Kidney epithelial cell (primary cell): ENCODE measurements around the gene SNTG2. TPM values are rescaled to one million over a fixed set of nuclear protein-coding genes. Genes with fewer than 3 reads are reported as not detected.

Experiments
- DNase-seq: peaks from one replicate; pipeline ENCODE4 v3.0.0-alpha.2; 2010; ENCODE audit warnings: low read depth
- H3K27me3 ChIP-seq: 2 replicates; pipeline ENCODE4 v1.6.0; 2011; ENCODE audit warnings: low read length; ENCODE audit not compliant: control insufficient read depth, insufficient read depth
- H3K36me3 ChIP-seq: 2 replicates; pipeline ENCODE4 v1.5.1; 2011; ENCODE audit warnings: low read length; ENCODE audit not compliant: control insufficient read depth, insufficient read depth
- H3K4me3 ChIP-seq: 2 replicates; pipeline ENCODE4 v1.5.1; 2011; ENCODE audit warnings: low read depth, mild to moderate bottlenecking, control low read depth, low read length
- CTCF ChIP-seq: IDR thresholded peaks from 2 replicates; pipeline ENCODE4 v1.5.1; 2011; ENCODE audit warnings: mild to moderate bottlenecking, moderate library complexity, low read length, control low read depth, inconsistent platforms; ENCODE audit not compliant: insufficient read depth, poor library complexity, severe bottlenecking
- total RNA-seq: library from RNA; depleted of rRNA; stranded (reverse); fragments of >200 nt; gene quantifications from 2 replicates; pipeline ENCODE4 v1.2.3, GENCODE V29; 2015

The SNTG2 gene
- total RNA-seq, 1 donor from 2014 or later, result 0.38 TPM

DNA sequence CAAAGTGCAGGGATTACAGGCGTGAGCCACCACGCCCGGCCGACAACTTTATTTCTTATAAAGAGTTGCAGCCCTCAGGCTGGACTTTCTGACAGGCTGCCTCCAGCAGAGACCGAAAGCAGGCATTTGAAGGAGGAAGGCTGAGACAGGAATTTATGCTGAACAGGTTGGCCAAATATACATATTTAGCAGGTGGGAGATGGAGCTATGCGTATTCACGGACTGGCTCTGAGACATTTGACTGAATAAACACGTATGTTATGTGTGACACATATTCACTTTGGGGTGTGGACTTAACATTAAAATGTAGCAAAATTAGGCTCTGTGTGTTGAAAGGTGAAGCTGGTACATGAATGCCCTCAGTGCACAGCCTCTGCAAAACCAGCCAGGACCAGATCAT is 65.9 kb downstream of the SNTG2 start:
- H3K4me3 ChIP-seq, result no peak overlapping the region
- no peaks in the 10 kb centered on the region for H3K36me3 ChIP-seq
- TF ChIP-seq CTCF, result no peak
- no peaks in the 10 kb centered on the region for H3K27me3 ChIP-seq
- DNase-seq, result no peak

DNA sequence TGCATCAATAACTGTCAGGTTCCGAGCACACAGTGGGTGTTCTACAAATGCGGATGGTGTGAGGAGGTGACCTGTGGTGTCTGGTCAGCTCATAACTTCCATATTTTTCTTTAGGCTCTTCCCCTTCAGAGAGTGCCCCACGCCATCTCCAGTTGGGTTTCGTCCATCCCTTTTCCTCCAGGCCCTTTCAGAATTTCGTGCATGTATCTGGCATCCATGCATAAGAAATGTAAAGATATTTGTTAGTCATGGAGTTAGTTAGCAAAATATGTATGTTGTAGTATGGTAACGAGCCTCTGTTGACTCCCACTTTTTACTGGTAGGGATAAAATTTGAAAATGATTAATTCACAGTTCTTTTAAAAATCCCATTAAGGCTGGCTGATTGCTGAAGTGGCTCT is 67.2 kb downstream of the SNTG2 start:
- DNase-seq, result no peak
- H3K36me3 ChIP-seq, result no peaks in the 10 kb centered on the region
- no peak for TF ChIP-seq CTCF

DNA sequence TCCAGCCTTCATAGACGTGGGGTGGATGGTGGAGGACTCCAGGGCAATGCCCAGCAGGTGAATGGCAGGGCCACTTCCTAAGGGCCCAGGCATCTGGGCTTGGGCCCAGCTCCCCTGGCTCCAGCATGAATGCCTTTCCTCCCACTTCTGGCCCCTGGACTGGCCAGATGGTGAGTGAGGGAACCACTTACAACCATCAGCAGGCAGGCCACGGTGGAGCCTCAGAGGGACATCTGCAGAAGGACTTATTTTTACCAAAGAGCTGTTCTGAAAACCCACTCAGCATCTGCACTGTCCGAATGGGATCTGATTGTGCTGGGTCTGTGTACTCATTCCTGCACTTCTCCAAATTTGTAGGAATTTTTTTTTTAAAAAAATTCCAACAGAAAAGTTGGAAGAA is 69.6 kb downstream of the SNTG2 start:
- Histone ChIP-seq H3K36me3 (no peaks in the 10 kb centered on the region), H3K4me3 (no peak overlapping the region), H3K27me3 (no peaks in the 10 kb centered on the region)
- TF ChIP-seq CTCF, result no peak
- no peak for DNase-seq

More for the DNA sequence above, 67.2 kb downstream of the SNTG2 start:
- no peak overlapping the region for H3K4me3 ChIP-seq
- no peaks in the 10 kb centered on the region for H3K27me3 ChIP-seq

GRCh38 chr2:1022178-1022577 is 71.5 kb downstream of the SNTG2 start:
- DNase-seq, result no peak
- TF ChIP-seq CTCF, result no peak
- H3K36me3 ChIP-seq, result no peaks in the 10 kb centered on the region
- H3K4me3 ChIP-seq, result no peak overlapping the region
- no peaks in the 10 kb centered on the region for H3K27me3 ChIP-seq

- no peaks in the 10 kb centered on the region for H3K36me3 ChIP-seq
- no peak overlapping the region for H3K4me3 ChIP-seq
- H3K27me3 ChIP-seq, result no peaks in the 10 kb centered on the region
- DNase-seq, result no peak
- no peak for TF ChIP-seq CTCF
Observed at GRCh38 chr2:1024981-1025380, 74.3 kb downstream of the SNTG2 start.

GRCh38 chr2:1026141-1026540 is 75.5 kb downstream of the SNTG2 start:
- Histone ChIP-seq H3K4me3 (no peak overlapping the region), H3K27me3 (no peaks in the 10 kb centered on the region), H3K36me3 (no peaks in the 10 kb centered on the region)
- DNase-seq, result no peak
- TF ChIP-seq CTCF, result no peak
